ENCODE results near the gene NFE2L3.

Gene NFE2L3

GRCh38 chr7:26198781-26199169 lies 46.8 kb downstream of the NFE2L3 start:
- H4K20me1 ChIP-seq (ENCODE audit: insufficient read depth, low read length), result peaks cover 70% of the 10 kb centered on the region
- H3K9ac ChIP-seq (ENCODE audit: low read depth, low read length), result peak overlapping the region; percentile 84
- no peaks in the 10 kb centered on the region for H3K27me3 ChIP-seq (ENCODE audit: insufficient read depth, low read length, poor library complexity)
- H3K4me1 ChIP-seq (ENCODE audit: insufficient read depth, low read length), result peaks cover 47% of the 10 kb centered on the region
- no peak overlapping the region for H2AFZ ChIP-seq (ENCODE audit: low read depth, low read length)
- H3K27ac ChIP-seq (ENCODE audit: low read length), result peak overlapping the region; percentile 89
- H3K36me3 ChIP-seq (ENCODE audit: insufficient read depth, low read length), result peaks cover 78% of the 10 kb centered on the region
- peak overlapping the region; percentile 72 for H3K4me2 ChIP-seq (ENCODE audit: insufficient read depth, low read length)
- peaks cover 90% of the 10 kb centered on the region for H3K79me2 ChIP-seq (ENCODE audit: insufficient read depth, low read length)
- no peak for ATAC-seq (ENCODE audit: insufficient read depth, low read depth)
- no peak for TF ChIP-seq EZH2 (IDR thresholded peaks at IDR 0.05; ENCODE audit: borderline replicate concordance, low read depth, low read length, severe bottlenecking)
- TF ChIP-seq CTCF (IDR thresholded peaks at IDR 0.05; ENCODE audit: borderline replicate concordance, extremely low read depth, low read length, poor library complexity, severe bottlenecking), result no peak
- H3K4me3 ChIP-seq (ENCODE audit: low read depth in 1 of 2, low read length in 2 of 2), result peak overlapping the region; percentile 61 to 97
- DNase-seq, result no peak
- H3K9me3 ChIP-seq (ENCODE audit: insufficient read depth, low read length, severe bottlenecking), result no peaks in the 10 kb centered on the region

- Histone ChIP-seq H2AFZ (ENCODE audit: low read depth, low read length) (0 out of 2 replicates have a peak overlapping the region, but pooled peaks have one; percentile 26), H3K36me3 (ENCODE audit: insufficient read depth, low read length) (peaks cover 78% of the 10 kb centered on the region), H3K4me2 (ENCODE audit: insufficient read depth, low read length) (peak overlapping the region; percentile 72), H3K27me3 (ENCODE audit: insufficient read depth, low read length, poor library complexity) (no peaks in the 10 kb centered on the region), H3K9ac (ENCODE audit: low read depth, low read length) (peak overlapping the region; percentile 84), H4K20me1 (ENCODE audit: insufficient read depth, low read length) (peaks cover 70% of the 10 kb centered on the region), H3K27ac (ENCODE audit: low read length) (peak overlapping the region; percentile 89), H3K9me3 (ENCODE audit: insufficient read depth, low read length, severe bottlenecking) (no peaks in the 10 kb centered on the region), H3K4me3 (ENCODE audit: low read depth in 1 of 2, low read length in 2 of 2) (peak overlapping the region; percentile 61 to 97), H3K4me1 (ENCODE audit: insufficient read depth, low read length) (peaks cover 47% of the 10 kb centered on the region), H3K79me2 (ENCODE audit: insufficient read depth, low read length) (peaks cover 90% of the 10 kb centered on the region)
- DNase-seq, result peak; percentile 75
- peak; percentile 25 for ATAC-seq (ENCODE audit: insufficient read depth, low read depth)
- no peak for TF ChIP-seq CTCF (IDR thresholded peaks at IDR 0.05; ENCODE audit: borderline replicate concordance, extremely low read depth, low read length, poor library complexity, severe bottlenecking)
Observed at GRCh38 chr7:26199301-26200037, 47.5 kb downstream of the NFE2L3 start.

GRCh38 chr7:26200038-26200443 lies 48.0 kb downstream of the NFE2L3 start:
- Histone ChIP-seq H3K4me1 (ENCODE audit: insufficient read depth, low read length) (peaks cover 49% of the 10 kb centered on the region), H3K9me3 (ENCODE audit: insufficient read depth, low read length, severe bottlenecking) (no peaks in the 10 kb centered on the region), H3K4me3 (ENCODE audit: low read depth in 1 of 2, low read length in 2 of 2) (peak overlapping the region; percentile 61 to 97), H3K9ac (ENCODE audit: low read depth, low read length) (peak overlapping the region; percentile 84), H3K36me3 (ENCODE audit: insufficient read depth, low read length) (peaks cover 77% of the 10 kb centered on the region), H3K79me2 (ENCODE audit: insufficient read depth, low read length) (peaks cover 90% of the 10 kb centered on the region), H3K27me3 (ENCODE audit: insufficient read depth, low read length, poor library complexity) (no peaks in the 10 kb centered on the region), H4K20me1 (ENCODE audit: insufficient read depth, low read length) (peaks cover 70% of the 10 kb centered on the region), H3K4me2 (ENCODE audit: insufficient read depth, low read length) (peak overlapping the region; percentile 72), H3K27ac (ENCODE audit: low read length) (peak overlapping the region; percentile 89), H2AFZ (ENCODE audit: low read depth, low read length) (0 out of 2 replicates have a peak overlapping the region, but pooled peaks have one; percentile 26)
- no peak for TF ChIP-seq EZH2 (IDR thresholded peaks at IDR 0.05; ENCODE audit: borderline replicate concordance, low read depth, low read length, severe bottlenecking)
- TF ChIP-seq CTCF (IDR thresholded peaks at IDR 0.05; ENCODE audit: borderline replicate concordance, extremely low read depth, low read length, poor library complexity, severe bottlenecking), result no peak
- DNase-seq, result peak; percentile 78
- peak; percentile 31 for ATAC-seq (ENCODE audit: insufficient read depth, low read depth)

Measured in DND-41 (cell line).